ENCODE measurements around the gene SLC16A14.

SLC16A14 gene

GRCh38 chr2:230011617-230012016, 57.1 kb downstream of the SLC16A14 start:
- Mint-ChIP-seq H3K4me3 (no peak overlapping the region), H3K36me3 (ENCODE audit: insufficient read depth) (peaks cover 3% of the 10 kb centered on the region), H3K9me3 (no peaks in the 10 kb centered on the region), H3K4me1 (ENCODE audit: low read depth in 2 of 2) (peaks cover 2 to 7% of the 10 kb centered on the region in 2 donors), H3K27me3 (no peaks in the 10 kb centered on the region), H3K27ac (no peak overlapping the region)
- DNase-seq (no peak), ATAC-seq (replicated peaks) (no peak)

GRCh38 chr2:230010501-230010900, 58.2 kb downstream of the SLC16A14 start:
- H3K9me3 Mint-ChIP-seq: no peaks in the 10 kb centered on the region
- H3K4me1 Mint-ChIP-seq (ENCODE audit: low read depth in 2 of 2): peaks cover 2 to 7% of the 10 kb centered on the region in 2 donors
- no peak overlapping the region for H3K4me3 Mint-ChIP-seq
- H3K27ac Mint-ChIP-seq: no peak overlapping the region
- no peaks in the 10 kb centered on the region for H3K27me3 Mint-ChIP-seq
- H3K36me3 Mint-ChIP-seq (ENCODE audit: insufficient read depth): peaks cover 3% of the 10 kb centered on the region
- DNase-seq: no peak
- no peak for ATAC-seq (replicated peaks)

- H3K27me3 Mint-ChIP-seq: no peaks in the 10 kb centered on the region
- peak overlapping the region in 1 of 2 donors; percentile 46 for H3K27ac Mint-ChIP-seq
- no peaks in the 10 kb centered on the region for H3K9me3 Mint-ChIP-seq
- no peak for DNase-seq
- peaks cover 3% of the 10 kb centered on the region for H3K36me3 Mint-ChIP-seq (ENCODE audit: insufficient read depth)
- peaks cover 2 to 7% of the 10 kb centered on the region in 2 donors for H3K4me1 Mint-ChIP-seq (ENCODE audit: low read depth in 2 of 2)
- H3K4me3 Mint-ChIP-seq: no peak overlapping the region
- no peak for ATAC-seq (replicated peaks)
These were observed 60.0 kb downstream of the SLC16A14 start for GRCh38 chr2:230008708-230009066.

GRCh38 chr2:230007931-230008707, 60.6 kb downstream of the SLC16A14 start:
- H3K27ac Mint-ChIP-seq: peak overlapping the region in 1 of 2 donors; percentile 46
- H3K4me1 Mint-ChIP-seq (ENCODE audit: low read depth in 2 of 2): peaks cover 2 to 7% of the 10 kb centered on the region in 2 donors
- DNase-seq: peak; percentile 67 to 73 (median 72)
- no peaks in the 10 kb centered on the region for H3K27me3 Mint-ChIP-seq
- H3K9me3 Mint-ChIP-seq: no peaks in the 10 kb centered on the region
- peak; percentile 44 for ATAC-seq (replicated peaks)
- peaks cover 3% of the 10 kb centered on the region for H3K36me3 Mint-ChIP-seq (ENCODE audit: insufficient read depth)
- H3K4me3 Mint-ChIP-seq: no peak overlapping the region

- Mint-ChIP-seq H3K9me3 (no peaks in the 10 kb centered on the region), H3K4me1 (ENCODE audit: low read depth in 2 of 2) (peaks cover 3 to 6% of the 10 kb centered on the region in 2 donors), H3K27me3 (no peaks in the 10 kb centered on the region), H3K4me3 (peak overlapping the region; percentile 17 to 46), H3K36me3 (ENCODE audit: insufficient read depth) (no peaks in the 10 kb centered on the region), H3K27ac (peak overlapping the region; percentile 46 to 77)
- no peak for DNase-seq
- ATAC-seq (replicated peaks): no peak
These were observed 68.4 kb downstream of the SLC16A14 start for GRCh38 chr2:230000118-230000841.

GRCh38 chr2:229997565-229997964, 71.2 kb downstream of the SLC16A14 start:
- H3K27ac Mint-ChIP-seq: no peak overlapping the region
- no peaks in the 10 kb centered on the region for H3K36me3 Mint-ChIP-seq (ENCODE audit: insufficient read depth)
- no peak overlapping the region for H3K4me3 Mint-ChIP-seq
- DNase-seq (no peak), ATAC-seq (replicated peaks) (no peak)
- peaks cover 3 to 6% of the 10 kb centered on the region in 2 donors for H3K4me1 Mint-ChIP-seq (ENCODE audit: low read depth in 2 of 2)
- no peaks in the 10 kb centered on the region for H3K27me3 Mint-ChIP-seq
- H3K9me3 Mint-ChIP-seq: no peaks in the 10 kb centered on the region

- DNase-seq (no peak), ATAC-seq (replicated peaks) (no peak)
- Mint-ChIP-seq H3K4me3 (no peak overlapping the region), H3K9me3 (no peaks in the 10 kb centered on the region), H3K36me3 (ENCODE audit: insufficient read depth) (no peaks in the 10 kb centered on the region), H3K27me3 (no peaks in the 10 kb centered on the region), H3K27ac (no peak overlapping the region), H3K4me1 (ENCODE audit: low read depth in 2 of 2) (peaks cover 3 to 6% of the 10 kb centered on the region in 2 donors)
These were observed 72.4 kb downstream of the SLC16A14 start for GRCh38 chr2:229996320-229996719.

GRCh38 chr2:229993236-229993635, 75.5 kb downstream of the SLC16A14 start:
- no peak overlapping the region for H3K4me3 Mint-ChIP-seq
- no peak overlapping the region for H3K27ac Mint-ChIP-seq
- ATAC-seq (replicated peaks) (no peak), DNase-seq (no peak)
- peaks cover 3% of the 10 kb centered on the region for H3K36me3 Mint-ChIP-seq (ENCODE audit: insufficient read depth)
- no peaks in the 10 kb centered on the region for H3K27me3 Mint-ChIP-seq
- no peaks in the 10 kb centered on the region for H3K4me1 Mint-ChIP-seq (ENCODE audit: low read depth in 2 of 2)
- H3K9me3 Mint-ChIP-seq: no peaks in the 10 kb centered on the region

All from effector memory CD8-positive, alpha-beta T cell (primary cell).